B cell (primary cell): ENCODE measurements around the gene WDSUB1. TPM values are rescaled to one million over a fixed set of nuclear protein-coding genes. Genes with fewer than 3 reads are reported as not detected.

Source experiments
- ATAC-seq: fragments of 200-7000 bp; cut with Tn5 transposase; one replicate; pipeline ENCODE4 v1.10.0; 2021; ENCODE audit warnings: low read depth, mild to moderate bottlenecking, moderate number of reproducible peaks, moderate library complexity
- CTCF ChIA-PET: fragments of 350-600 bp; sonication (Branson Sonifier 250); formaldehyde crosslinking; loops from one replicate; lab custom pipeline; 2021; ENCODE audit warnings: antibody characterized with exemption, inconsistent platforms; lab: Charles Lee
- POLR2A ChIA-PET: fragments of 350-600 bp; sonication (Branson Sonifier 250); formaldehyde crosslinking; loops from one replicate; lab custom pipeline; 2021; ENCODE audit warnings: antibody characterized with exemption; lab: Charles Lee
- DNase-seq: peaks from one replicate; pipeline ENCODE4 v3.0.0; 2013
- H2AFZ ChIP-seq: 2 replicates; pipeline ENCODE4 v1.6.1; 2012; ENCODE audit warnings: mild to moderate bottlenecking, low read depth, low read length; ENCODE audit not compliant: insufficient read depth, poor library complexity, severe bottlenecking
- H3K27ac ChIP-seq, 2 donors: 1 replicate in 1 of 2; 2 replicates in 1 of 2; pipeline ENCODE4 v1.5.1; 2012 to 2013; ENCODE audit warnings: low read length in 2 of 2, mild to moderate bottlenecking in 2 of 2, moderate library complexity in 1 of 2
- H3K27me3 ChIP-seq, 4 experiments: fragments of 200-600 bp in 1 of 4; sonication (generic) in 1 of 4; replicated peaks in 1 of 4; 1 replicate in 2 of 4; 2 replicates in 2 of 4; pipeline versions ENCODE4 v1.6.1 to v1.7.0; 2013 to 2016; ENCODE audit warnings: low read length in 3 of 4, mild to moderate bottlenecking in 2 of 4, mixed read lengths in 1 of 4, moderate library complexity in 1 of 4; ENCODE audit not compliant: insufficient read depth in 4 of 4, control insufficient read depth in 3 of 4; ENCODE audit errors: control extremely low read depth in 1 of 4
- H3K36me3 ChIP-seq, 2 experiments: replicated peaks in 1 of 2; 1 replicate in 1 of 2; 2 replicates in 1 of 2; pipeline versions ENCODE4 v1.6.1 to v1.7.1; 2013; ENCODE audit warnings: low read length in 1 of 2; ENCODE audit not compliant: insufficient read depth in 2 of 2, control insufficient read depth in 1 of 2; ENCODE audit errors: control extremely low read depth in 1 of 2, extremely low read depth in 1 of 2
- H3K4me1 ChIP-seq, 2 donors: fragments of 200-600 bp in 1 of 2; sonication (generic) in 1 of 2; 1 replicate in 1 of 2; 2 replicates in 1 of 2; pipeline versions ENCODE4 v1.5.1 to v1.6.1; 2013 to 2017; ENCODE audit warnings: low read length in 2 of 2; ENCODE audit not compliant: control insufficient read depth in 2 of 2, insufficient read depth in 2 of 2
- H3K4me2 ChIP-seq: replicated peaks from 2 replicates; pipeline ENCODE3; 2012; ENCODE audit warnings: mild to moderate bottlenecking, low read depth, low read length; ENCODE audit not compliant: poor library complexity, severe bottlenecking
- H3K4me3 ChIP-seq, 5 experiments: fragments of 200-600 bp in 1 of 5; sonication (generic) in 1 of 5; 1 replicate in 3 of 5; 2 replicates in 2 of 5; pipeline versions ENCODE4 v1.5.1 to v1.7.0; 2011 to 2016; ENCODE audit warnings: low read length in 4 of 5, mild to moderate bottlenecking in 4 of 5, low read depth in 2 of 5, control low read depth in 1 of 5, moderate library complexity in 1 of 5; ENCODE audit not compliant: insufficient read depth in 1 of 5; ENCODE audit errors: control extremely low read depth in 1 of 5, extremely low read depth in 1 of 5
- H3K79me2 ChIP-seq: fragments of 200-600 bp; sonication (generic); one replicate; pipeline ENCODE4 v1.6.0; 2016; ENCODE audit warnings: low read length; ENCODE audit not compliant: control insufficient read depth, insufficient read depth
- H3K9ac ChIP-seq: fragments of 200-600 bp; sonication (generic); 2 replicates; pipeline ENCODE4 v1.6.1; 2017; ENCODE audit warnings: mild to moderate bottlenecking, low read length, moderate library complexity
- H3K9me3 ChIP-seq, 3 donors: one replicate each; pipeline versions ENCODE4 v1.6.1 to v1.7.1; 2013; ENCODE audit warnings: low read length in 2 of 3; ENCODE audit not compliant: control insufficient read depth in 2 of 3, insufficient read depth in 1 of 3; ENCODE audit errors: control extremely low read depth in 1 of 3
- H4K20me1 ChIP-seq: 2 replicates; pipeline ENCODE4 v1.6.0; 2012; ENCODE audit warnings: mild to moderate bottlenecking, low read length; ENCODE audit not compliant: insufficient read depth, control insufficient read depth, poor library complexity, severe bottlenecking
- H3K27ac Mint-ChIP-seq: one replicate; pipeline ENCODE4 v1.8.0; 2021; ENCODE audit warnings: mixed read lengths
- H3K27me3 Mint-ChIP-seq: one replicate; pipeline ENCODE4 v1.8.0; 2021; ENCODE audit warnings: mixed read lengths
- H3K4me1 Mint-ChIP-seq: one replicate; pipeline ENCODE4 v1.8.0; 2021; ENCODE audit warnings: mixed read lengths
- H3K4me3 Mint-ChIP-seq: one replicate; pipeline ENCODE4 v1.8.0; 2021; ENCODE audit warnings: mixed read lengths
- H3K9me3 Mint-ChIP-seq: one replicate; pipeline ENCODE4 v1.8.0; 2022; ENCODE audit warnings: mixed read lengths; ENCODE audit not compliant: insufficient read depth
- EZH2 ChIP-seq: IDR thresholded peaks from 2 replicates; pipeline ENCODE4 v1.6.1; 2012; ENCODE audit warnings: borderline replicate concordance, low read depth, mild to moderate bottlenecking, moderate library complexity, low read length; ENCODE audit not compliant: insufficient read depth, poor library complexity, severe bottlenecking
- WGBS: methylation state at CpG from one replicate; pipeline ENCODE4 v1.1.5; 2013; ENCODE audit warnings: missing lambda C conversion rate; ENCODE audit not compliant: insufficient coverage; 5-methylcytosine and 5-hydroxymethylcytosine counted together
- intact Hi-C: fragments of 100-400 bp; cut with micrococcal nuclease; formaldehyde crosslinking; loops from one replicate; pipeline ENCODE4 v1.10.0; 2022
- polyA plus RNA-seq: library from polyadenylated mRNA; depleted of rRNA; stranded (reverse); fragments of >200 nt; gene quantifications from 2 replicates; pipeline ENCODE4 v1.2.3, GENCODE V29; 2012
- total RNA-seq, 2 donors: library from RNA; stranded (reverse); fragments of 120-200 nt in 1 of 2; gene quantifications; 1 replicate in 1 of 2; 2 replicates in 1 of 2; pipeline versions ENCODE4 v1.2.3 to v1.2.4, GENCODE V29; 2013 to 2022
- TF ChIP-seq, protein P1 (sequence below): fragments of 200-600 bp; IDR thresholded peaks from one replicate; pipeline ENCODE4 v1.8.0; 2022; ENCODE audit warnings: antibody characterized with exemption, mild to moderate bottlenecking

WDSUB1 gene
- total and polyA plus RNA-seq, 2 donors (not counting 1 experiment from before 2014, with no cell fraction given): 10.8 to 13.6 TPM

DNA sequence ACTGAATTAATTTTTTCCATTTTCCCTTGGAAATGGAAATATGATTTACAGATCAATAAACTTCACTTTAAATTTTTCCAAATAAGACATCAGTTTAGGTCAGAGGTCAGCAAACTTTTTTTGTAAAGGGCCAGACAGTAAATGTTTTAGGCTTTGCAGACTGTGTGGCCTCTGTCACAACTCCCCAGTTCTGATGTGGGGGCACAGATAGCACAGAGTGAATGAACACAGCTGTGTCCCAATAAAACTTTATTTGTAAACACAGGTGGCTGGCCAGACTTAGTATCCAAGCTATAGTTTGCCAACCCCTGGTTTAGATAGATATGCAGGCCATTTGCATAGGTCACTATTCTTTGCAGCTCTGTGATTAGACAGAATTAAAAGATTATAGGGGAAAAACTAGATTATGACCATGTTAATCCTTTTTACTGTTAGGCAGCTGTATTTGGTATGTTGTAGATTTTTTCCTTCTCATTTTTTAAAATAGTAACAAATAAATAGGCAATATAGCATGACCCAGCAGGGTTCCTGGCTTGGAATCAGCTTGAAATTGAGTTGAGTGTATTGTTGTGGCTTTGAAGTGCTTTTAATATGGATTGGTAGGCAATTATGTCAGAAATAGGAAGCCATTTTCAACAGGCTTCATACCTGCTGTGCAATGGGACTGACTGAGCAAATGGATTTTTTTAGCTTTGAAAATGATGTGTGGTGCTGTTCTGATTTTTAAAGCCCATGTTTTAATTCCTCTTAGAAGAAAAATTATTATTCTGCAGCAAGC lies 59.7 kb downstream of the WDSUB1 start:
- Histone ChIP-seq H3K27ac (no peak overlapping the region), H3K27me3 (no peaks in the 10 kb centered on the region), H4K20me1 (no peaks in the 10 kb centered on the region), H3K9ac (no peak overlapping the region), H3K4me3 (no peak overlapping the region), H3K4me2 (no peak overlapping the region), H3K36me3 (peaks cover 0 to 3% of the 10 kb centered on the region in 2 experiments), H3K79me2 (no peaks in the 10 kb centered on the region), H3K4me1 (no peaks in the 10 kb centered on the region), H3K9me3 (no peaks in the 10 kb centered on the region), H2AFZ (no peak overlapping the region)
- CTCF ChIA-PET: no interaction called here
- peaks cover 5% of the 10 kb centered on the region for H3K27me3 Mint-ChIP-seq
- H3K4me3 Mint-ChIP-seq: no peak overlapping the region
- H3K9me3 Mint-ChIP-seq: no peaks in the 10 kb centered on the region
- intact Hi-C loops: no loop called here
- no peak for DNase-seq
- H3K27ac Mint-ChIP-seq: no peak overlapping the region
- no peak for ATAC-seq
- no peak for TF ChIP-seq EZH2
- TF ChIP-seq, protein P1, sequence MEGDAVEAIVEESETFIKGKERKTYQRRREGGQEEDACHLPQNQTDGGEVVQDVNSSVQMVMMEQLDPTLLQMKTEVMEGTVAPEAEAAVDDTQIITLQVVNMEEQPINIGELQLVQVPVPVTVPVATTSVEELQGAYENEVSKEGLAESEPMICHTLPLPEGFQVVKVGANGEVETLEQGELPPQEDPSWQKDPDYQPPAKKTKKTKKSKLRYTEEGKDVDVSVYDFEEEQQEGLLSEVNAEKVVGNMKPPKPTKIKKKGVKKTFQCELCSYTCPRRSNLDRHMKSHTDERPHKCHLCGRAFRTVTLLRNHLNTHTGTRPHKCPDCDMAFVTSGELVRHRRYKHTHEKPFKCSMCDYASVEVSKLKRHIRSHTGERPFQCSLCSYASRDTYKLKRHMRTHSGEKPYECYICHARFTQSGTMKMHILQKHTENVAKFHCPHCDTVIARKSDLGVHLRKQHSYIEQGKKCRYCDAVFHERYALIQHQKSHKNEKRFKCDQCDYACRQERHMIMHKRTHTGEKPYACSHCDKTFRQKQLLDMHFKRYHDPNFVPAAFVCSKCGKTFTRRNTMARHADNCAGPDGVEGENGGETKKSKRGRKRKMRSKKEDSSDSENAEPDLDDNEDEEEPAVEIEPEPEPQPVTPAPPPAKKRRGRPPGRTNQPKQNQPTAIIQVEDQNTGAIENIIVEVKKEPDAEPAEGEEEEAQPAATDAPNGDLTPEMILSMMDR: no peak
- POLR2A ChIA-PET: no interaction called here
- H3K4me1 Mint-ChIP-seq: peaks cover 1% of the 10 kb centered on the region

DNA sequence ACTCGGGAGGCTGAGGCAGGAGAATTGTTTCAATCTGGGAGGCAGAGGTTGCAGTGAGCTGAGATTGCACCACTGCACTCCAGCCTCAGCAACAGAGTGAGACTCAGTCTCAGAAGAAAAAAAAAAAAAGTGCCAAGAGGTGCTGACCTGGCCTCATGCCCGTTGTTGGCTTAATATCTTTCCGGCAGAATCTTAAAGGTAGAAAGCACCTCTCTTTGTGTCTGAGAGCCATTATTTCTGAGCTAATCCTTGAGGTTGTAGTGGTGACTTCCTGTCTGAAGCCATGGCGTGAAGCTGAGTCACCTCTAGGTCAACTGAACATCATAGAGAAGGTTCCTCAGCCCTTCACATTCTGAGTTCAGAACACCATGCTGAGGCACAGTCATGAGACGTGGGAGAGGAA lies 60.4 kb downstream of the WDSUB1 start:
- no peak overlapping the region for H3K27ac ChIP-seq

More for the DNA sequence above, 60.4 kb downstream of the WDSUB1 start:
- no peak overlapping the region for H3K27ac Mint-ChIP-seq
- H3K9ac ChIP-seq: no peak overlapping the region
- H3K4me1 Mint-ChIP-seq: peaks cover 1% of the 10 kb centered on the region
- H3K4me1 ChIP-seq: no peaks in the 10 kb centered on the region
- no peak overlapping the region for H3K4me3 ChIP-seq
- H3K27me3 ChIP-seq: no peaks in the 10 kb centered on the region
- H3K9me3 Mint-ChIP-seq: no peaks in the 10 kb centered on the region
- DNase-seq: no peak
- no peak for ATAC-seq
- POLR2A ChIA-PET: no interaction called here
- peaks cover 8% of the 10 kb centered on the region for H3K27me3 Mint-ChIP-seq
- intact Hi-C loops: no loop called here
- no peak overlapping the region for H3K4me2 ChIP-seq
- peaks cover 0 to 3% of the 10 kb centered on the region in 2 experiments for H3K36me3 ChIP-seq
- WGBS: 88% methylated on average over 2 of the region's 5 CpGs
- CTCF ChIA-PET: interaction anchor here (0.6 kb wide), 1 partner anchor 472 kb away, joined by 3 read pairs; no protein-coding TSS in a partner anchor
- no peaks in the 10 kb centered on the region for H3K9me3 ChIP-seq
- no peak for TF ChIP-seq EZH2
- TF ChIP-seq, protein P1: no peak
- no peaks in the 10 kb centered on the region for H4K20me1 ChIP-seq
- no peak overlapping the region for H3K4me3 Mint-ChIP-seq
- H2AFZ ChIP-seq: no peak overlapping the region
- no peaks in the 10 kb centered on the region for H3K79me2 ChIP-seq
